ENCODE results near the gene MIOS. TPM values are rescaled to one million over a fixed set of nuclear protein-coding genes. Genes with fewer than 3 reads are reported as not detected.
"Not testable (repeated sequence)": the region's sequence is repeated elsewhere in the genome, so short reads cannot be mapped to it uniquely, and the experiment has no call there.

Gene MIOS
- total RNA-seq, 1 donor from 2014 or later, result 27.7 TPM

GRCh38 chr7:7640221-7641128 lies 73.8 kb downstream of the MIOS start, which contains the start of gene UMAD1:
Gene UMAD1, plus strand, starts transcription at chr7:7640752. Its CDS starts 32,620 bp downstream, at chr7:7673372.
- intact Hi-C loops (cut with micrococcal nuclease), result loop anchor here (1.0 to 10.0 kb wide), 21 partner anchors 37 to 1050 kb away; partner anchors contain the start of genes C1GALT1, GLCCI1, INTS15 and ZNF12

- intact Hi-C loops (cut with micrococcal nuclease), result loop anchor here (1.0 to 10.0 kb wide), 8 partner anchors 36 to 1004 kb away; partner anchors contain the start of genes ZNF12 and ZNF316
These were observed 74.5 kb downstream of the MIOS start for GRCh38 chr7:7641129-7641663.

GRCh38 chr7:7642081-7642480 lies 75.4 kb downstream of the MIOS start:
- intact Hi-C loops (cut with micrococcal nuclease), result loop anchor here (5.0 to 10.0 kb wide), 2 partner anchors 217 to 395 kb away; no protein-coding TSS in a partner anchor

- intact Hi-C loops (cut with micrococcal nuclease), result loop anchor here (10.0 kb wide), 1 partner anchor 223 kb away; no protein-coding TSS in a partner anchor
These were observed 80.9 kb downstream of the MIOS start for GRCh38 chr7:7647495-7648036.

- intact Hi-C loops (cut with micrococcal nuclease), result no loop called here
These were observed 84.1 kb downstream of the MIOS start for GRCh38 chr7:7650682-7651206.

- intact Hi-C loops (cut with micrococcal nuclease), result no loop called here
These were observed 84.8 kb downstream of the MIOS start for GRCh38 chr7:7651479-7651878.

GRCh38 chr7:7652798-7653540 lies 86.3 kb downstream of the MIOS start:
- intact Hi-C loops (cut with micrococcal nuclease), result no loop called here

- intact Hi-C loops (cut with micrococcal nuclease), result no loop called here
These were observed 87.0 kb downstream of the MIOS start for GRCh38 chr7:7653593-7654187.

- intact Hi-C loops (cut with micrococcal nuclease), result no loop called here
These were observed 88.5 kb downstream of the MIOS start for GRCh38 chr7:7654964-7655715.

GRCh38 chr7:7656459-7656858 lies 89.8 kb downstream of the MIOS start:
- intact Hi-C loops (cut with micrococcal nuclease), result not testable (repeated sequence)

Other genes with a start within 250 kb of the MIOS start
- gene COL28A1, start 31.0 kb upstream of the MIOS start, total RNA-seq, result not detected in 2 replicates
- gene UMAD1, start 73.9 kb downstream of the MIOS start, total RNA-seq, result 13.6 and 15.6 TPM in 2 replicates
- 69.7 and 74.9 TPM in 2 replicates for gene RPA3, start 151.7 kb downstream of the MIOS start, total RNA-seq